KOPT-K1 (cell line): ENCODE data around the gene CTSV.
"Not testable (repeated sequence)": the region's sequence is repeated elsewhere in the genome, so short reads cannot be mapped to it uniquely, and the experiment has no call there.

ENCODE experiments used
- H3K27ac ChIP-seq: fragments of 200-600 bp; sonication (generic); 2 replicates; pipeline ENCODE4 v1.5.1; 2016; ENCODE audit warnings: antibody characterized with exemption, mild to moderate bottlenecking, low read depth, low read length; ENCODE audit not compliant: poor library complexity, severe bottlenecking
- H3K36me3 ChIP-seq: fragments of 200-600 bp; sonication (generic); 2 replicates; pipeline ENCODE4 v1.5.1; 2017; ENCODE audit warnings: antibody characterized with exemption, mild to moderate bottlenecking, low read length, moderate library complexity; ENCODE audit not compliant: insufficient read depth
- H3K9me3 ChIP-seq: fragments of 200-600 bp; sonication (generic); 2 replicates; pipeline ENCODE4 v1.5.1; 2017; ENCODE audit warnings: antibody characterized with exemption, low read length, mild to moderate bottlenecking; ENCODE audit not compliant: insufficient read depth, poor library complexity, severe bottlenecking

CTSV gene

GRCh38 chr9:97038611-97039513, at the start of gene CTSV:
Gene CTSV (minus strand): TSS chr9:97039142. CDS start chr9:97038043, 1,099 bp downstream.
- no peak within 1 kb of the TSS for H3K27ac ChIP-seq
- H3K36me3 ChIP-seq: no peaks in the 10 kb centered on the region
- H3K9me3 ChIP-seq: no peaks in the 10 kb centered on the region

- H3K9me3 ChIP-seq, H3K36me3 ChIP-seq, H3K27ac ChIP-seq: not testable (repeated sequence)
Observed at GRCh38 chr9:97087668-97088215, 48.8 kb upstream of the CTSV start.

- not testable (repeated sequence) for H3K9me3 ChIP-seq, H3K36me3 ChIP-seq, H3K27ac ChIP-seq
Observed at GRCh38 chr9:97084562-97084991, 45.6 kb upstream of the CTSV start.

- Histone ChIP-seq H3K36me3 (no peaks in the 10 kb centered on the region), H3K27ac (no peak overlapping the region), H3K9me3 (no peaks in the 10 kb centered on the region)
Observed at GRCh38 chr9:97078362-97078761, 39.4 kb upstream of the CTSV start.

GRCh38 chr9:97077452-97078295, 38.7 kb upstream of the CTSV start:
- Histone ChIP-seq H3K27ac (no peak overlapping the region), H3K9me3 (no peaks in the 10 kb centered on the region), H3K36me3 (no peaks in the 10 kb centered on the region)

- not testable (repeated sequence) for H3K9me3 ChIP-seq, H3K36me3 ChIP-seq, H3K27ac ChIP-seq
Observed at GRCh38 chr9:97076731-97077451, 37.9 kb upstream of the CTSV start.

- H3K27ac ChIP-seq: no peak overlapping the region
- no peaks in the 10 kb centered on the region for H3K9me3 ChIP-seq
- no peaks in the 10 kb centered on the region for H3K36me3 ChIP-seq
Observed at GRCh38 chr9:97076238-97076637, 37.3 kb upstream of the CTSV start.

GRCh38 chr9:97075289-97075985, 36.5 kb upstream of the CTSV start:
- Histone ChIP-seq H3K36me3 (no peaks in the 10 kb centered on the region), H3K9me3 (no peaks in the 10 kb centered on the region), H3K27ac (no peak overlapping the region)

GRCh38 chr9:97073506-97073905, 34.6 kb upstream of the CTSV start:
- H3K9me3 ChIP-seq: no peaks in the 10 kb centered on the region
- H3K27ac ChIP-seq: no peak overlapping the region
- H3K36me3 ChIP-seq: no peaks in the 10 kb centered on the region

- no peaks in the 10 kb centered on the region for H3K36me3 ChIP-seq
- no peak overlapping the region for H3K27ac ChIP-seq
- H3K9me3 ChIP-seq: no peaks in the 10 kb centered on the region
Observed at GRCh38 chr9:97072285-97072776, 33.4 kb upstream of the CTSV start.

- H3K9me3 ChIP-seq, H3K27ac ChIP-seq, H3K36me3 ChIP-seq: not testable (repeated sequence)
Observed at GRCh38 chr9:97070325-97070724, 31.4 kb upstream of the CTSV start.

- Histone ChIP-seq H3K9me3 (no peaks in the 10 kb centered on the region), H3K27ac (no peak overlapping the region), H3K36me3 (no peaks in the 10 kb centered on the region)
Observed at GRCh38 chr9:97067490-97067889, 28.5 kb upstream of the CTSV start.

GRCh38 chr9:97064176-97064575, 25.2 kb upstream of the CTSV start:
- no peaks in the 10 kb centered on the region for H3K9me3 ChIP-seq
- no peaks in the 10 kb centered on the region for H3K36me3 ChIP-seq
- H3K27ac ChIP-seq: no peak overlapping the region

GRCh38 chr9:97060796-97061195, 21.9 kb upstream of the CTSV start:
- Histone ChIP-seq H3K9me3 (no peaks in the 10 kb centered on the region), H3K36me3 (no peaks in the 10 kb centered on the region), H3K27ac (no peak overlapping the region)
